Glutamatergic neuron (in vitro differentiated cells): ENCODE results near the gene SNX8. TPM values are rescaled to one million over a fixed set of nuclear protein-coding genes. Genes with fewer than 3 reads are reported as not detected.
"Not testable (repeated sequence)": the region's sequence is repeated elsewhere in the genome, so short reads cannot be mapped to it uniquely, and the experiment has no call there.

ENCODE experiments used
- DNase-seq: peaks from one replicate; pipeline ENCODE4 v3.0.0; 2022
- H3K27ac Mint-ChIP-seq: one replicate; pipeline ENCODE4 v1.8.0; 2020; ENCODE audit warnings: mild to moderate bottlenecking, mixed read lengths, inconsistent platforms; ENCODE audit not compliant: unreplicated experiment
- H3K27me3 Mint-ChIP-seq: one replicate; pipeline ENCODE4 v1.8.0; 2020; ENCODE audit warnings: mild to moderate bottlenecking, moderate library complexity, mixed read lengths, inconsistent platforms; ENCODE audit not compliant: unreplicated experiment
- H3K36me3 Mint-ChIP-seq: one replicate; pipeline ENCODE4 v1.8.0; 2020; ENCODE audit warnings: mild to moderate bottlenecking, mixed read lengths, inconsistent platforms; ENCODE audit not compliant: unreplicated experiment
- H3K4me1 Mint-ChIP-seq: one replicate; pipeline ENCODE4 v1.8.0; 2020; ENCODE audit warnings: mild to moderate bottlenecking, low read depth, mixed read lengths, inconsistent platforms; ENCODE audit not compliant: unreplicated experiment
- H3K4me3 Mint-ChIP-seq: one replicate; pipeline ENCODE4 v1.8.0; 2020; ENCODE audit warnings: mild to moderate bottlenecking, mixed read lengths, inconsistent platforms; ENCODE audit not compliant: unreplicated experiment
- H3K9me3 Mint-ChIP-seq: one replicate; pipeline ENCODE4 v1.8.0; 2020; ENCODE audit warnings: mild to moderate bottlenecking, moderate library complexity, mixed read lengths, inconsistent platforms; ENCODE audit not compliant: unreplicated experiment
- total RNA-seq: library from RNA; stranded (reverse); fragmentation: NEBNext Ultra II Directional; extraction: Animal tissue kit (Norgen Biotek cat#: 25700); gene quantifications from one replicate; pipeline ENCODE4 v1.2.1, GENCODE V29; 2021; ENCODE audit not compliant: unreplicated experiment
- TF ChIP-seq, protein P1 (sequence below): fragments of 200-600 bp; sonication (generic); IDR thresholded peaks from one replicate; pipeline ENCODE4 v1.5.0; 2021; ENCODE audit not compliant: partially characterized antibody, unreplicated experiment

The SNX8 gene
- total RNA-seq, 1 donor from 2014 or later = 22.2 TPM

DNA sequence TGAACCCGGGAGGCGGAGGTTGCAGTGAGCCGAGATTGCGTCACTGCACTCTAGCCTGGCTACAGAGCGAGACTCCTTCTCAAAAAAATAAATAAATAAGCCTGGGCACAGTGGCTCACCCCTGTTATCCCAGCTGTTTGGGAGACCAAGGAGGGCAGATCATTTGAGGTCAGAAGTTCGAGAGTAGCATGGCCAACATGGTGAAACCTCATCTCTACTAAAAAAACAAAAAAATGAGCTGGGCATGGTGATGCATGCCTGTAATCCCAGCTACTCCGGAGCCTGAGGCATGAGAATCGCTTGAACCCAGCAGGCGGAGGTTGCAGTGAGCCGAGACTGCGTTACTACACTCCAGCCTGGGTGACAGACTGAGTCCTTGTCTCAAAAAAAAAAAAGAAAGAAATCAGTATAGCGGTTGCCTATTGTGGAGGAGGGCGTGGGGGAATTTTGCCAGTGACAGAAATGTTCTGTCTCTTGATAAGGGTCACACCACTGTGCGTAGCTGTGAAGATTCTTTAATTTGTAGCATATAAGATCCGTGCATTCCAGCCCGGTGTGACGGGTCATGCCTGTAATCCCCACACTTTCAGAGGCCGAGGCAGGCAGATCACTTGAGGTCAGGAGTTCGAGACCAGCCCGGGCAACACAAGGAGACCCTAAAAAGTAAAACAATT is 22.5 kb upstream of the SNX8 start:
- Mint-ChIP-seq H3K27ac (no peak overlapping the region), H3K27me3 (peaks cover 4% of the 10 kb centered on the region), H3K36me3 (no peaks in the 10 kb centered on the region), H3K9me3 (peaks cover 4% of the 10 kb centered on the region), H3K4me3 (no peak overlapping the region), H3K4me1 (no peaks in the 10 kb centered on the region)
- TF ChIP-seq, protein P1, sequence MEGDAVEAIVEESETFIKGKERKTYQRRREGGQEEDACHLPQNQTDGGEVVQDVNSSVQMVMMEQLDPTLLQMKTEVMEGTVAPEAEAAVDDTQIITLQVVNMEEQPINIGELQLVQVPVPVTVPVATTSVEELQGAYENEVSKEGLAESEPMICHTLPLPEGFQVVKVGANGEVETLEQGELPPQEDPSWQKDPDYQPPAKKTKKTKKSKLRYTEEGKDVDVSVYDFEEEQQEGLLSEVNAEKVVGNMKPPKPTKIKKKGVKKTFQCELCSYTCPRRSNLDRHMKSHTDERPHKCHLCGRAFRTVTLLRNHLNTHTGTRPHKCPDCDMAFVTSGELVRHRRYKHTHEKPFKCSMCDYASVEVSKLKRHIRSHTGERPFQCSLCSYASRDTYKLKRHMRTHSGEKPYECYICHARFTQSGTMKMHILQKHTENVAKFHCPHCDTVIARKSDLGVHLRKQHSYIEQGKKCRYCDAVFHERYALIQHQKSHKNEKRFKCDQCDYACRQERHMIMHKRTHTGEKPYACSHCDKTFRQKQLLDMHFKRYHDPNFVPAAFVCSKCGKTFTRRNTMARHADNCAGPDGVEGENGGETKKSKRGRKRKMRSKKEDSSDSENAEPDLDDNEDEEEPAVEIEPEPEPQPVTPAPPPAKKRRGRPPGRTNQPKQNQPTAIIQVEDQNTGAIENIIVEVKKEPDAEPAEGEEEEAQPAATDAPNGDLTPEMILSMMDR = no peak
- DNase-seq = no peak

- H3K4me1 Mint-ChIP-seq, H3K27ac Mint-ChIP-seq, DNase-seq, H3K36me3 Mint-ChIP-seq, H3K27me3 Mint-ChIP-seq, H3K4me3 Mint-ChIP-seq, H3K9me3 Mint-ChIP-seq: not testable (repeated sequence)
These were observed 18.5 kb upstream of the SNX8 start for GRCh38 chr7:2332606-2333231.

GRCh38 chr7:2331707-2332106 is 17.5 kb upstream of the SNX8 start:
- Mint-ChIP-seq H3K27me3 (peaks cover 4% of the 10 kb centered on the region), H3K9me3 (peaks cover 2% of the 10 kb centered on the region), H3K36me3 (no peaks in the 10 kb centered on the region), H3K4me1 (no peaks in the 10 kb centered on the region), H3K4me3 (no peak overlapping the region), H3K27ac (no peak overlapping the region)
- TF ChIP-seq, protein P1 = no peak
- DNase-seq = no peak

GRCh38 chr7:2330493-2330892 is 16.3 kb upstream of the SNX8 start:
- no peaks in the 10 kb centered on the region for H3K36me3 Mint-ChIP-seq
- H3K27ac Mint-ChIP-seq = no peak overlapping the region
- no peaks in the 10 kb centered on the region for H3K4me1 Mint-ChIP-seq

GRCh38 chr7:2326951-2327350 is 12.7 kb upstream of the SNX8 start:
- H3K27ac Mint-ChIP-seq = no peak overlapping the region
- TF ChIP-seq, protein P1 = no peak
- no peaks in the 10 kb centered on the region for H3K9me3 Mint-ChIP-seq
- H3K4me1 Mint-ChIP-seq = no peaks in the 10 kb centered on the region
- DNase-seq = no peak
- peaks cover 2% of the 10 kb centered on the region for H3K27me3 Mint-ChIP-seq
- no peaks in the 10 kb centered on the region for H3K36me3 Mint-ChIP-seq
- H3K4me3 Mint-ChIP-seq = no peak overlapping the region

More at GRCh38 chr7:2330493-2330892, 16.3 kb upstream of the SNX8 start:
- Mint-ChIP-seq H3K4me3 (no peak overlapping the region), H3K9me3 (peaks cover 2% of the 10 kb centered on the region), H3K27me3 (peaks cover 4% of the 10 kb centered on the region)
- TF ChIP-seq, protein P1 = no peak
- no peak for DNase-seq
